ENCODE data around the gene IL17REL. TPM values are rescaled to one million over a fixed set of nuclear protein-coding genes. Genes with fewer than 3 reads are reported as not detected.
A peak's percentile ranks its signal among the peaks of the same experiment; 100 is the strongest.

Gene IL17REL
- total RNA-seq, 4 donors from 2014 or later, result not detected

DNA sequence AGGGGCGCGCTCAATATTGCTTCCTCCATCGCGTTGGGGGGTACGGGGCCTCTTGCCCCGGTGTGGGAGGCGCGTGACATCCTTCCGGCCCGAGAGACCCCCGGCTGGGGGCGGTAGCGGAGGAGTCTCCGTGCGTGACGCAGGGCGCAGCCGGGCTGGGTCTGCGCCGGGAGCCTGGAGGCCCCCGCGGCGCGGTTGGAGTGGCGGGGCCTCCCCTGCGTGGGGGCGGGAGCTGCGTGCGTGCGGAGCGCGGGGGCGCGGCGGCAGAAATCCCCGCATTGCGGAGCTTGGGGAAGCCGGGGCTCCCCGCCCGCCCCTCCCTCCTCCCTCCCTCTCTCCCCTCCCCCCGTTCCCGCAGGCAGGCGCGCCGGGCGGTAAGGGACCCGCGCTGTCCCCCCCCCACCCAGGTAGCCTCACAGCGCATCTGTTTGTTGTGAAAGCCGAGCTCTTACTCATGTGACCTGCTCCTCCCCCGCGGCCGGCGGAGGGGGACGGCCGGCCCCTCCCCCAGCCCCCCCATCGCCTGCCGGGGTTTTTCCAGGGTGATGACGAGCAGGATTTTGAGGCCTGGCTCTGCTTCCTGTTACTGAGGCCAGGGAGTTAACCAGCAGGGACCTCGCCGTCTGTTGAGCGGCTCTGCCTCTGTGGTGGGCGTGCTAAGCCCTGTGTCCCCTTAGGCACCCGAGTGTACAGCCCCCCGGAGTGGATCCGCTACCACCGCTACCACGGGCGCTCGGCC is 50.4 kb downstream of the IL17REL start:
- peak; percentile 89 to 98 for DNase-seq (ENCODE audit: low spot score in 2 of 2)
- WGBS, 2 donors, result 1 to 2% methylated on average over 20 to 40 of the region's 70 CpGs
- no peak for TF ChIP-seq POLR2A (IDR thresholded peaks at IDR 0.05)
- TF ChIP-seq, protein P1, sequence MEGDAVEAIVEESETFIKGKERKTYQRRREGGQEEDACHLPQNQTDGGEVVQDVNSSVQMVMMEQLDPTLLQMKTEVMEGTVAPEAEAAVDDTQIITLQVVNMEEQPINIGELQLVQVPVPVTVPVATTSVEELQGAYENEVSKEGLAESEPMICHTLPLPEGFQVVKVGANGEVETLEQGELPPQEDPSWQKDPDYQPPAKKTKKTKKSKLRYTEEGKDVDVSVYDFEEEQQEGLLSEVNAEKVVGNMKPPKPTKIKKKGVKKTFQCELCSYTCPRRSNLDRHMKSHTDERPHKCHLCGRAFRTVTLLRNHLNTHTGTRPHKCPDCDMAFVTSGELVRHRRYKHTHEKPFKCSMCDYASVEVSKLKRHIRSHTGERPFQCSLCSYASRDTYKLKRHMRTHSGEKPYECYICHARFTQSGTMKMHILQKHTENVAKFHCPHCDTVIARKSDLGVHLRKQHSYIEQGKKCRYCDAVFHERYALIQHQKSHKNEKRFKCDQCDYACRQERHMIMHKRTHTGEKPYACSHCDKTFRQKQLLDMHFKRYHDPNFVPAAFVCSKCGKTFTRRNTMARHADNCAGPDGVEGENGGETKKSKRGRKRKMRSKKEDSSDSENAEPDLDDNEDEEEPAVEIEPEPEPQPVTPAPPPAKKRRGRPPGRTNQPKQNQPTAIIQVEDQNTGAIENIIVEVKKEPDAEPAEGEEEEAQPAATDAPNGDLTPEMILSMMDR (IDR thresholded peaks at IDR 0.05), result no peak
- intact Hi-C loops (cut with DNase I; ENCODE audit: low total_unique reads), result no loop called here
- peak overlapping the region; percentile 82 for H3K4me3 ChIP-seq (ENCODE audit: low read depth, poor library complexity, severe bottlenecking)

DNA sequence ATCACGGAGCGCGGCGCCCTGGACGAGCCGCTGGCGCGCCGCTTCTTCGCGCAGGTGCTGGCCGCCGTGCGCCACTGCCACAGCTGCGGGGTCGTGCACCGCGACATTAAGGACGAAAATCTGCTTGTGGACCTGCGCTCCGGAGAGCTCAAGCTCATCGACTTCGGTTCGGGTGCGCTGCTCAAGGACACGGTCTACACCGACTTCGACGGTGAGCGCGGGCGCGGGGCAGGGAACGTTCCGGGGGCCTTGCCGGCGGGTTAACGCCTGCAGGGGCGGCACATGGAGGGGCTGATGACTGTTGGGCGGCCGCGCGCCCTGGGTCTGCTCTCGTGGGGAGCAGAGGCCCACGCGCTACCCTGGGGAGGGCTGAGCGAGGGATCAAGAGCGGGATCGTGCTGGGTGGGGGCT is 51.0 kb downstream of the IL17REL start:
- TF ChIP-seq, protein P1 (IDR thresholded peaks at IDR 0.05), result no peak
- no peak for TF ChIP-seq POLR2A (IDR thresholded peaks at IDR 0.05)
- intact Hi-C loops (cut with DNase I; ENCODE audit: low total_unique reads), result no loop called here
- 1% methylated on average over 14 to 22 of the region's 49 CpGs for WGBS, 2 donors
- peak in 1 of 2 donors; percentile 89 for DNase-seq (ENCODE audit: low spot score in 2 of 2)
- peak overlapping the region; percentile 82 for H3K4me3 ChIP-seq (ENCODE audit: low read depth, poor library complexity, severe bottlenecking)

DNA sequence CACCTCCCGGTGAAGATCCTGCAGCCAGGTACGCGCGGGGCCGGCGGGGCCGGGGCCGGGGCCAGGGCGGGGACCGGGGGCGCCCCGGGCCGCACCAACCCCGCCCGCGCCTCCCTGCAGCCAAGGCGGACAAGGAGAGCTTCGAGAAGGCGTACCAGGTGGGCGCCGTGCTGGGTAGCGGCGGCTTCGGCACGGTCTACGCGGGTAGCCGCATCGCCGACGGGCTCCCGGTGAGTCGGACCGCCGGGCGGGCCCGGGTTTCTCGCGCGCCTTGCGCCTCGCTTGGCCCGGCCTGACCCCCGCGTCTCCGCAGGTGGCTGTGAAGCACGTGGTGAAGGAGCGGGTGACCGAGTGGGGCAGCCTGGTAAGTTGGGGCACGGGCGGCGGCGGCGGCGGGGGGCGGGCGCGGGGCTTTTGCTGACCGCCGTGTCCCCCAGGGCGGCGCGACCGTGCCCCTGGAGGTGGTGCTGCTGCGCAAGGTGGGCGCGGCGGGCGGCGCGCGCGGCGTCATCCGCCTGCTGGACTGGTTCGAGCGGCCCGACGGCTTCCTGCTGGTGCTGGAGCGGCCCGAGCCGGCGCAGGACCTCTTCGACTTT is 51.5 kb downstream of the IL17REL start:
- DNase-seq (ENCODE audit: low spot score in 2 of 2), result peak in 1 of 2 donors; percentile 90
- 0% methylated on average over 37 of the region's 84 CpGs; no CpG with 5 or more reads in 1 of the 2 donors for WGBS, 2 donors
- intact Hi-C loops (cut with DNase I; ENCODE audit: low total_unique reads), result no loop called here
- peak overlapping the region; percentile 82 for H3K4me3 ChIP-seq (ENCODE audit: low read depth, poor library complexity, severe bottlenecking)
- no peak for TF ChIP-seq POLR2A (IDR thresholded peaks at IDR 0.05)
- TF ChIP-seq, protein P1 (IDR thresholded peaks at IDR 0.05), result no peak

DNA sequence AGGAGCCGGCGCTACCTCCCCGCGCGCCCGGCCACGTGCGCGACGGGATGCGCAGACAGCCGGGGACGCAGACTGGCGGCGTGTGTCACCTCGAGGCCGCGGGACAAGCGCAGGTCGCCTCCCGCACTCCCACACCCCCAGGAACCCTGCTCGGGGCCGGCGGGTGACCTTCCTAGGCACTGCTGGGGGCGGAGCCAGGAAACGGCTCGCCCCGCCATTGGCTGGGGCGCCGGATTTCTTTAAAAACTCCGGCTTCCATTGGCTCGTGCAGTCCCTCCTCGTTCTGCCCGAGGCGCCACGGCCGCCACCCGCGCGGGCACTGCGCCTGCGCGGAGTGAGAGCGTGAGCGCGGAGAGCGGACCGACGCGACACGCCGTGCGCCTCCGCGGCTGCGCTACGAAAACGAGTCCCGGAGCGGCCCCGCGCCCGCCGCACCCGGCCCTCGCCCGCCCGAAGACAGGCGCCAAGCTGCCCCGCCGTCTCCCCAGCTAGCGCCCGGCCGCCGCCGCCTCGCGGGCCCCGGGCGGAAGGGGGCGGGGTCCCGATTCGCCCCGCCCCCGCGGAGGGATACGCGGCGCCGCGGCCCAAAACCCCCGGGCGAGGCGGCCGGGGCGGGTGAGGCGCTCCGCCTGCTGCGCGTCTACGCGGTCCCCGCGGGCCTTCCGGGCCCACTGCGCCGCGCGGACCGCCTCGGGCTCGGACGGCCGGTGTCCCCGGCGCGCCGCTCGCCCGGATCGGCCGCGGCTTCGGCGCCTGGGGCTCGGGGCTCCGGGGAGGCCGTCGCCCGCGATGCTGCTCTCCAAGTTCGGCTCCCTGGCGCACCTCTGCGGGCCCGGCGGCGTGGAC is 52.2 kb downstream of the IL17REL start, which contains the start of gene PIM3:
PIM3 (plus strand) TSS at position 614 of the 846 bp plus-strand sequence; CDS start at position 790, 176 bp downstream.
- peak; percentile 94 to 99 for DNase-seq (ENCODE audit: low spot score in 2 of 2)
- intact Hi-C loops (cut with DNase I; ENCODE audit: low total_unique reads), result no loop called here
- TF ChIP-seq POLR2A (IDR thresholded peaks at IDR 0.05), result peak in 1 of 2 donors; percentile 22
- TF ChIP-seq, protein P1 (IDR thresholded peaks at IDR 0.05), result no peak
- 1% methylated on average over 25 to 38 of the region's 137 CpGs for WGBS, 2 donors
- peak within 1 kb of the TSS; percentile 82 for H3K4me3 ChIP-seq (ENCODE audit: low read depth, poor library complexity, severe bottlenecking)

DNA sequence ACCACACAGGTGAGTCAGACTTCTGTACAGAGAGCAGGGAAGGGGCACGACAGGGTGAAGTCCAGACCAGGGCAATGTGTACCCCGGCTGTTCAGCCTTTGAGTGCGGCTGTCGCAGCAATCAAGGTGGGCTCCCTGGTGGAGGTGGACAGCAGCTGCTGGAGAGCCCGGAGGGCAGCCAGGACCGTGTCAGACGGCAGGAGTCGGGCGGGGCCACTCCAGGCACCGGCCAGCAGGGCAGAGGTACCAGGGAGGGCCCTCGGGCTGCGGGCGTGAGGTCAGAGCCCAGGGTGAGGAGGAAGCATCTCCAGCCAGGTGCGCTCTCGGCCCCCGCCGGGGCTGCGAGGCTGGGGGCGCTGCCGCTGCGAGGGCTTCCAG is 52.8 kb downstream of the IL17REL start:
- DNase-seq (ENCODE audit: low spot score in 2 of 2), result no peak
- intact Hi-C loops (cut with DNase I; ENCODE audit: low total_unique reads), result no loop called here
- WGBS, 2 donors, result 9% methylated on average over 4 to 10 of the region's 21 CpGs
- H3K4me3 ChIP-seq (ENCODE audit: low read depth, poor library complexity, severe bottlenecking), result peak overlapping the region; percentile 30
- TF ChIP-seq, protein P1 (IDR thresholded peaks at IDR 0.05), result no peak
- TF ChIP-seq POLR2A (IDR thresholded peaks at IDR 0.05), result no peak

Measured in lower leg skin (tissue), 4 donors.